HepG2 (cell line): ENCODE results near the gene TMC2. TPM values are rescaled to one million over a fixed set of nuclear protein-coding genes. Genes with fewer than 3 reads are reported as not detected.

Experiments used
- ARID2 ChIP-seq: sonication (generic); formaldehyde crosslinking; IDR thresholded peaks from 2 replicates; pipeline ENCODE4 v1.8.1; 2022; ENCODE audit warnings: mild to moderate bottlenecking, missing genetic modification reagents, borderline replicate concordance
- ATF3 ChIP-seq: sonication (generic); formaldehyde crosslinking; IDR thresholded peaks from 2 replicates; pipeline ENCODE4 v1.4.0; 2020; ENCODE audit warnings: missing genetic modification reagents
- ETV5 ChIP-seq: IDR thresholded peaks from 2 replicates; pipeline ENCODE4 v1.6.1; 2018; ENCODE audit warnings: missing biosample characterization, missing genetic modification reagents, inconsistent platforms, borderline replicate concordance
- FOXO1 ChIP-seq: sonication (generic); formaldehyde crosslinking; IDR thresholded peaks from 2 replicates; pipeline ENCODE4 v1.4.0; 2020; ENCODE audit warnings: missing genetic modification reagents
- HNRNPL ChIP-seq: fragments of 200-400 bp; formaldehyde crosslinking; IDR thresholded peaks from 2 replicates; pipeline ENCODE4 v1.6.1; 2017; ENCODE audit warnings: mild to moderate bottlenecking, low read depth, low read length
- HOXA5 ChIP-seq: sonication (generic); formaldehyde crosslinking; IDR thresholded peaks from 2 replicates; pipeline ENCODE4 v1.4.0; 2020; ENCODE audit warnings: missing genetic modification reagents
- IRF2 ChIP-seq: IDR thresholded peaks from 2 replicates; pipeline ENCODE4 v1.6.1; 2018; ENCODE audit warnings: missing genetic modification reagents, missing compliant biosample characterization
- JUND ChIP-seq: sonication (generic); formaldehyde crosslinking; IDR thresholded peaks from 2 replicates; pipeline ENCODE4 v1.8.0; 2022; ENCODE audit warnings: mild to moderate bottlenecking, missing genetic modification reagents
- LBX2 ChIP-seq: sonication (generic); formaldehyde crosslinking; IDR thresholded peaks from 2 replicates; pipeline ENCODE4 v1.5.0; 2020; ENCODE audit warnings: missing genetic modification reagents, mild to moderate bottlenecking, borderline replicate concordance
- NFAT5 ChIP-seq: sonication (generic); formaldehyde crosslinking; IDR thresholded peaks from 2 replicates; pipeline ENCODE4 v1.4.0; 2020; ENCODE audit warnings: missing genetic modification reagents
- RBM22 ChIP-seq: fragments of 200-400 bp; formaldehyde crosslinking; optimal IDR thresholded peaks from 2 replicates; pipeline ENCODE3; 2017; ENCODE audit warnings: mild to moderate bottlenecking, low read length, moderate library complexity
- SSRP1 ChIP-seq: IDR thresholded peaks from 2 replicates; pipeline ENCODE4 v1.6.1; 2016; ENCODE audit warnings: control low read depth
- TRIM22 ChIP-seq: fragments of 450-650 bp; IDR thresholded peaks from 2 replicates; pipeline ENCODE4 v1.6.1; 2017
- ZBTB37 ChIP-seq: sonication (generic); formaldehyde crosslinking; IDR thresholded peaks from 2 replicates; pipeline ENCODE4 v1.4.0; 2020; ENCODE audit warnings: mild to moderate bottlenecking, missing genetic modification reagents
- ZBTB7B ChIP-seq: sonication (generic); formaldehyde crosslinking; IDR thresholded peaks from 2 replicates; pipeline ENCODE4 v1.4.0; 2020; ENCODE audit warnings: missing genetic modification reagents
- ZFP37 ChIP-seq: sonication (generic); formaldehyde crosslinking; IDR thresholded peaks from 2 replicates; pipeline ENCODE4 v1.4.0; 2020; ENCODE audit warnings: missing genetic modification reagents, borderline replicate concordance
- ZNF12 ChIP-seq: sonication (generic); formaldehyde crosslinking; IDR thresholded peaks from 2 replicates; pipeline ENCODE4 v1.5.0; 2020; ENCODE audit warnings: missing genetic modification reagents
- ZNF574 ChIP-seq: sonication (generic); formaldehyde crosslinking; IDR thresholded peaks from 2 replicates; pipeline ENCODE4 v1.4.0; 2020; ENCODE audit warnings: missing genetic modification reagents
- polyA plus RNA-seq, 8 experiments: library from polyadenylated mRNA; depleted of rRNA in 3 of 8; stranded (reverse) in 7 of 8; unstranded in 1 of 8; fragments of >200 nt; fragmentation: Illumina TruSeq in 4 of 8; extraction: Trizol in 4 of 8; gene quantifications; 2 replicates each; pipeline versions ENCODE4 v1.2.1 to v1.2.3, GENCODE V29; 2011 to 2016; ENCODE audit warnings: low read depth in 4 of 8, missing spikeins in 1 of 8, mixed read lengths in 1 of 8; ENCODE audit not compliant: insufficient read depth in 1 of 8
- total RNA-seq, 5 experiments: library from RNA; depleted of rRNA; stranded (reverse); fragments of >200 nt; fragmentation: Illumina TruSeq; extraction: Trizol; gene quantifications; 2 replicates each; pipeline ENCODE4 v1.2.3, GENCODE V29; 2016; ENCODE audit warnings: low read depth in 1 of 5

Gene TMC2
- total and polyA plus RNA-seq, 2 of the 13 experiments (the other 11 are each of a cell fraction or from before 2014, with no cell fraction given) = not detected

GRCh38 chr20:2523919-2524708 lies 12.3 kb upstream of the TMC2 start (continued):
- no peak for TF ChIP-seq ZBTB37
- TF ChIP-seq SSRP1 (CRISPR knock-in tag) = no peak
- peak; percentile 11; the same call in 1 of the 2 replicates for TF ChIP-seq FOXO1
- TF ChIP-seq ZFP37 (CRISPR knock-in tag) = no peak; the same call in 1 of the 2 replicates
- TF ChIP-seq ARID2 (CRISPR knock-in tag) = no peak
- TF ChIP-seq ZNF12 = peak; percentile 76
- no peak for TF ChIP-seq LBX2
- TF ChIP-seq HOXA5 (CRISPR knock-in tag) = peak; percentile 48; the same call in 1 of the 2 replicates
- TF ChIP-seq IRF2 (CRISPR knock-in tag) = no peak; the same call in 1 of the 2 replicates
- TF ChIP-seq JUND (CRISPR knock-in tag) = no peak
- TF ChIP-seq HNRNPL = no peak
- no peak; the same call in none of the 2 replicates for TF ChIP-seq ZBTB7B (CRISPR knock-in tag)
- TF ChIP-seq ZNF574 (CRISPR knock-in tag) = peak; percentile 88
- no peak for TF ChIP-seq NFAT5 (CRISPR knock-in tag)
- TF ChIP-seq ETV5 (CRISPR knock-in tag) = peak; percentile 80
- TF ChIP-seq TRIM22 = no peak
- no peak for TF ChIP-seq ATF3 (CRISPR knock-in tag)
- TF ChIP-seq RBM22 = no peak
